Naive thymus-derived CD4-positive, alpha-beta T cell (primary cell): ENCODE data around the gene CASTOR1. TPM values are rescaled to one million over a fixed set of nuclear protein-coding genes. Genes with fewer than 3 reads are reported as not detected.

Source experiments
- ATAC-seq: fragments of 150-1000 bp; cut with Tn5 transposase; 2 replicates; pipeline ENCODE4 v1.10.0; 2021; ENCODE audit warnings: mild to moderate bottlenecking, moderate library complexity
- CTCF ChIA-PET: fragments of 350-600 bp; sonication (Branson Sonifier 250); formaldehyde crosslinking; loops from one replicate; lab custom pipeline; 2021; ENCODE audit warnings: antibody characterized with exemption; lab: Charles Lee
- POLR2A ChIA-PET: fragments of 350-600 bp; sonication (Branson Sonifier 250); formaldehyde crosslinking; loops from one replicate; lab custom pipeline; 2021; ENCODE audit warnings: antibody characterized with exemption, inconsistent platforms; lab: Charles Lee
- DNase-seq, 9 donors: peaks; one replicate each; pipeline versions ENCODE4 v3.0.0 to v3.0.0-alpha.2; 2020 to 2022; ENCODE audit warnings: mixed read lengths in 1 of 9
- H3K27ac ChIP-seq: one replicate; pipeline ENCODE4 v1.7.0; 2013; ENCODE audit warnings: mild to moderate bottlenecking, low read depth, low read length, moderate library complexity
- H3K27me3 ChIP-seq, 2 donors: one replicate each; pipeline ENCODE4 v1.7.0; 2013; ENCODE audit warnings: low read length in 2 of 2, mild to moderate bottlenecking in 2 of 2, moderate library complexity in 2 of 2; ENCODE audit not compliant: control insufficient read depth in 2 of 2, insufficient read depth in 2 of 2
- H3K36me3 ChIP-seq, 3 experiments: 1 replicate in 2 of 3; 2 replicates in 1 of 3; pipeline ENCODE4 v1.7.0; 2013; ENCODE audit warnings: low read length in 3 of 3, mild to moderate bottlenecking in 3 of 3, moderate library complexity in 1 of 3; ENCODE audit not compliant: insufficient read depth in 3 of 3, control insufficient read depth in 2 of 3
- H3K4me1 ChIP-seq, 2 donors: one replicate each; pipeline ENCODE4 v1.7.0; 2013; ENCODE audit warnings: low read length in 2 of 2, mild to moderate bottlenecking in 2 of 2, moderate library complexity in 1 of 2; ENCODE audit not compliant: control insufficient read depth in 2 of 2, insufficient read depth in 2 of 2
- H3K4me3 ChIP-seq: 2 replicates; pipeline ENCODE4 v1.7.0; 2013; ENCODE audit warnings: mild to moderate bottlenecking, low read length
- H3K9me3 ChIP-seq, 3 experiments: 1 replicate in 2 of 3; 2 replicates in 1 of 3; pipeline ENCODE4 v1.7.0; 2013; ENCODE audit warnings: low read length in 3 of 3; ENCODE audit not compliant: control insufficient read depth in 2 of 3
- H3K27ac Mint-ChIP-seq, 9 donors: one replicate each; pipeline ENCODE4 v1.8.0; 2020 to 2022; ENCODE audit warnings: mixed read lengths in 9 of 9, mild to moderate bottlenecking in 8 of 9, moderate library complexity in 5 of 9, inconsistent platforms in 2 of 9
- H3K27me3 Mint-ChIP-seq, 5 donors: one replicate each; pipeline ENCODE4 v1.8.0; 2021 to 2022; ENCODE audit warnings: mixed read lengths in 5 of 5, mild to moderate bottlenecking in 1 of 5
- H3K36me3 Mint-ChIP-seq, 5 donors: one replicate each; pipeline ENCODE4 v1.8.0; 2020 to 2022; ENCODE audit warnings: mixed read lengths in 5 of 5, mild to moderate bottlenecking in 3 of 5, inconsistent platforms in 1 of 5
- H3K4me1 Mint-ChIP-seq, 7 donors: one replicate each; pipeline ENCODE4 v1.8.0; 2020 to 2022; ENCODE audit warnings: mixed read lengths in 7 of 7, mild to moderate bottlenecking in 3 of 7, inconsistent platforms in 1 of 7
- H3K4me3 Mint-ChIP-seq, 10 donors: one replicate each; pipeline ENCODE4 v1.8.0; 2020 to 2022; ENCODE audit warnings: mild to moderate bottlenecking in 10 of 10, mixed read lengths in 10 of 10, moderate library complexity in 6 of 10, inconsistent platforms in 2 of 10
- H3K9me3 Mint-ChIP-seq, 11 donors: one replicate each; pipeline ENCODE4 v1.8.0; 2020 to 2022; ENCODE audit warnings: mixed read lengths in 11 of 11, mild to moderate bottlenecking in 4 of 11, inconsistent platforms in 1 of 11, moderate library complexity in 1 of 11
- intact Hi-C, 2 donors: fragments of 100-400 bp; cut with micrococcal nuclease; formaldehyde crosslinking; loops; one replicate each; pipeline ENCODE4 v1.15.1; 2023
- polyA plus RNA-seq, 2 donors: library from polyadenylated mRNA; unstranded; fragments of 300-500 nt; fragmentation: Illumina TruSeq; gene quantifications; one replicate each; pipeline ENCODE4 v1.2.3, GENCODE V29; 2021
- total RNA-seq, 6 experiments: library from RNA in 5 of 6; stranded (reverse) in 5 of 6; gene quantifications; 1 replicate in 5 of 6; 2 replicates in 1 of 6; pipeline ENCODE4 v1.2.3 and lab custom pipeline; 2021 to 2026

The CASTOR1 gene
- total and polyA plus RNA-seq, 7 experiments from 2014 or later = 12.4 to 43.0 (median 19.0) TPM

GRCh38 chr22:30328466-30329049 is 39.3 kb upstream of the CASTOR1 start:
- no peaks in the 10 kb centered on the region for H3K9me3 Mint-ChIP-seq
- ChIA-PET CTCF (interaction anchor here (1.1 to 8.1 kb wide), 3 partner anchors 15 to 59 kb away, joined by 3 to 78 read pairs (median 4); partner anchors contain the start of genes CASTOR1 and RNF215), POLR2A (interaction anchor here (0.7 to 48.9 kb wide), 6 partner anchors 8 to 98 kb away, joined by 3 to 1265 read pairs (median 3); partner anchors contain the start of genes CASTOR1, CCDC157 and SF3A1)
- Histone ChIP-seq H3K4me1 (peaks cover 26 to 32% of the 10 kb centered on the region in 2 donors), H3K36me3 (peaks cover 0 to 37% (median 3%) of the 10 kb centered on the region in 3 experiments), H3K27ac (peak overlapping the region; percentile 78), H3K27me3 (no peaks in the 10 kb centered on the region), H3K4me3 (no peak overlapping the region), H3K9me3 (no peaks in the 10 kb centered on the region)
- H3K27ac Mint-ChIP-seq = peak overlapping the region in 7 of 9 donors; percentile 25 to 87 (median 51)
- peak overlapping the region in 4 of 10 donors; percentile 21 to 41 (median 30) for H3K4me3 Mint-ChIP-seq
- DNase-seq (no peak), ATAC-seq (no peak)
- peaks cover 27 to 51% (median 37%) of the 10 kb centered on the region in 7 donors for H3K4me1 Mint-ChIP-seq
- intact Hi-C loops = no loop called here
- H3K36me3 Mint-ChIP-seq = peaks cover 3 to 32% (median 15%) of the 10 kb centered on the region in 5 donors
- no peaks in the 10 kb centered on the region for H3K27me3 Mint-ChIP-seq

GRCh38 chr22:30327864-30328345 is 38.6 kb upstream of the CASTOR1 start:
- ChIA-PET CTCF (interaction anchor here (1.1 to 8.1 kb wide), 3 partner anchors 14 to 59 kb away, joined by 3 to 78 read pairs (median 4); partner anchors contain the start of genes CASTOR1 and RNF215), POLR2A (interaction anchor here (0.7 to 48.9 kb wide), 6 partner anchors 9 to 99 kb away, joined by 3 to 1265 read pairs (median 3); partner anchors contain the start of genes CASTOR1, CCDC157 and SF3A1)
- H3K9me3 Mint-ChIP-seq = no peaks in the 10 kb centered on the region
- DNase-seq (no peak), ATAC-seq (no peak)
- H3K27me3 Mint-ChIP-seq = no peaks in the 10 kb centered on the region
- H3K4me1 Mint-ChIP-seq = peaks cover 33 to 51% (median 44%) of the 10 kb centered on the region in 7 donors
- H3K4me3 Mint-ChIP-seq = peak overlapping the region in 7 of 10 donors; percentile 76 to 96 (median 87)
- H3K27ac Mint-ChIP-seq = peak overlapping the region in 8 of 9 donors; percentile 76 to 92 (median 88)
- Histone ChIP-seq H3K4me3 (peak overlapping the region; percentile 69), H3K4me1 (peaks cover 32 to 38% of the 10 kb centered on the region in 2 donors), H3K36me3 (peaks cover 0 to 30% (median 0%) of the 10 kb centered on the region in 3 experiments), H3K9me3 (no peaks in the 10 kb centered on the region), H3K27ac (peak overlapping the region; percentile 78), H3K27me3 (no peaks in the 10 kb centered on the region)
- peaks cover 3 to 35% (median 19%) of the 10 kb centered on the region in 5 donors for H3K36me3 Mint-ChIP-seq
- intact Hi-C loops = loop anchor here (1.0 to 2.0 kb wide), 8 partner anchors 9 to 62 kb away; partner anchors contain the start of genes OSM (in 2 of the 2), SF3A1 (in 2 of the 2), CASTOR1 (in 1 of the 2) and RNF215 (in 1 of the 2)

GRCh38 chr22:30326706-30327362 is 37.5 kb upstream of the CASTOR1 start, which contains the start of gene TBC1D10A:
TBC1D10A (minus strand) TSS chr22:30326941; CDS start chr22:30326881, 60 bp downstream.
- ATAC-seq (peak; percentile 97), DNase-seq (peak; percentile 87 to 93 (median 92))
- POLR2A ChIA-PET = interaction anchor here (0.5 to 48.9 kb wide), 5 partner anchors 9 to 83 kb away, joined by 3 to 1265 read pairs (median 10); partner anchors contain the start of genes CASTOR1, CCDC157, SEC14L2 and SF3A1
- Histone ChIP-seq H3K27me3 (no peaks in the 10 kb centered on the region), H3K9me3 (no peaks in the 10 kb centered on the region), H3K4me1 (peaks cover 43 to 49% of the 10 kb centered on the region in 2 donors), H3K27ac (peak within 1 kb of the TSS; percentile 78), H3K36me3 (peaks cover 0 to 21% (median 0%) of the 10 kb centered on the region in 3 experiments), H3K4me3 (peak within 1 kb of the TSS; percentile 83)
- Mint-ChIP-seq H3K9me3 (no peaks in the 10 kb centered on the region), H3K4me1 (peaks cover 37 to 55% (median 48%) of the 10 kb centered on the region in 7 donors), H3K27ac (peak within 1 kb of the TSS; percentile 82 to 94 (median 90)), H3K27me3 (no peaks in the 10 kb centered on the region), H3K36me3 (peaks cover 3 to 32% (median 19%) of the 10 kb centered on the region in 5 donors), H3K4me3 (peak within 1 kb of the TSS; percentile 87 to 96 (median 93))
- CTCF ChIA-PET = interaction anchor here (1.1 to 8.1 kb wide), 3 partner anchors 13 to 37 kb away, joined by 4 to 78 read pairs (median 4); partner anchors contain the start of gene CASTOR1
- intact Hi-C loops = loop anchor here (1.0 to 2.0 kb wide), 10 partner anchors 8 to 97 kb away; partner anchors contain the start of genes CASTOR1 (in 2 of the 2), OSM (in 2 of the 2), RNF215 (in 2 of the 2) and SF3A1 (in 2 of the 2)

DNA sequence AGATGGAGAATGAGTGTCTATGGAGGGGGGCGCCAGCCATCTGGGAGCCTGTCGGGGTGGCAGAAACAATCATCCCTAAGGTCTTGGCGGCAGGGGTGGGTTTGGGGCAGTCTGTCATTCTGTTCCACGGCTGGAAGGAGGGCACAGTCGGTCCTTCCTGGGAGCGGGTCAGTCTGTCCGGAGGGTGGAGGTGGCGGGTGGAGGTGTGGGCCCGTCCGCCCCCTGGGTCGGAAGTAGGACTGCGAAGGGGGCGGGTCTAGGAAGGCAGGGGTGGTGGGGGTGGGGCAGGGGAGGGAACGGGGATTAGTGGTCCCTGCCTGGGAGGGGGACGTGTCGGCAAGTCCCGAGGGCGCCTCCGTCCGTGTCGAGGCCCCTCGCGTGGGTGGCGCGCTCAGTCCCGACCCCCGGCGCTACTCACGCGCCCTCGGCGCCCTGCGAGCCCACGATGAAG is 37.0 kb upstream of the CASTOR1 start:
- peak overlapping the region; percentile 83 for H3K4me3 ChIP-seq
- peak; percentile 15 for ATAC-seq
- H3K27me3 ChIP-seq = no peaks in the 10 kb centered on the region
- no peaks in the 10 kb centered on the region for H3K9me3 ChIP-seq
- CTCF ChIA-PET = interaction anchor here (0.7 to 8.1 kb wide), 4 partner anchors 25 to 219 kb away, joined by 3 to 78 read pairs (median 4); partner anchors contain the start of gene CASTOR1
- peaks cover 43 to 61% (median 54%) of the 10 kb centered on the region in 7 donors for H3K4me1 Mint-ChIP-seq
- no peaks in the 10 kb centered on the region for H3K27me3 Mint-ChIP-seq
- no peaks in the 10 kb centered on the region for H3K9me3 Mint-ChIP-seq
- POLR2A ChIA-PET = interaction anchor here (0.5 to 48.9 kb wide), 6 partner anchors 10 to 83 kb away, joined by 3 to 1265 read pairs (median 8); partner anchors contain the start of genes CASTOR1, CCDC157, SEC14L2 and SF3A1
- H3K4me3 Mint-ChIP-seq = peak overlapping the region; percentile 87 to 96 (median 93)
- peaks cover 3 to 31% (median 18%) of the 10 kb centered on the region in 5 donors for H3K36me3 Mint-ChIP-seq
- H3K27ac Mint-ChIP-seq = peak overlapping the region; percentile 81 to 93 (median 89)
- peaks cover 48 to 55% of the 10 kb centered on the region in 2 donors for H3K4me1 ChIP-seq
- peak overlapping the region; percentile 78 for H3K27ac ChIP-seq
- intact Hi-C loops = loop anchor here (1.0 to 2.0 kb wide), 7 partner anchors 17 to 98 kb away; partner anchors contain the start of genes RNF215 (in 2 of the 2), CASTOR1 (in 1 of the 2) and OSM (in 1 of the 2)
- H3K36me3 ChIP-seq = peaks cover 0 to 24% (median 0%) of the 10 kb centered on the region in 3 experiments
- DNase-seq = peak in 1 of 9 donors; percentile 40

DNA sequence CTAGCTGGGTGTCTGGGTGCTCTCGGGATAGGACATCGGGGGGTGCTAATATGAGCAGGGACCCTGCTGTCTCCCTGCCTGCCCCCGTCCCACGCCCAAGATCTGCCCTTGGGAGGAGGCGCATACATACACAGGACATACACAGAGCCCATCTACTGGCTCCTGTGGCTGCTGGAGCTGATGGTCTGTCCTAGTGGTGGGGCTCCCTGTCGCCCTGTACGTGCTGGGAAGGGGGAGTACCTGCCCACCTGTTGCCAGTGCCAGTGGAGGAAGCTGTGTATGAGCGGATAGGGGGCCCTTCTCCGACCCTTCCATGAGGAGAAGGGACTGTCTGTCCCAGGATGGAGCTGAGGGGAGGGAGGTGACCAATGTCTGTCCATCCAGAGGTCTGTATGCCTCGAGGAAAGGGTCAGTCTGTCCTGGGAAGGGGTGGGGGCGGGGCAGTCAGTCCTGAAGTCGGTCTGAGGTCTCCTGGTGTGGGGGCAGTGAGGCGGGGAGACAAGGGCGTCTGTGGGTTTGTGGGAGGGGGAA is 36.5 kb upstream of the CASTOR1 start:
- peak overlapping the region; percentile 81 to 93 (median 89) for H3K27ac Mint-ChIP-seq
- DNase-seq (no peak), ATAC-seq (no peak)
- intact Hi-C loops = loop anchor here (1.0 to 2.0 kb wide), 7 partner anchors 17 to 99 kb away; partner anchors contain the start of genes RNF215 (in 2 of the 2), CASTOR1 (in 1 of the 2) and OSM (in 1 of the 2)
- peaks cover 0 to 27% (median 2%) of the 10 kb centered on the region in 3 experiments for H3K36me3 ChIP-seq
- peak overlapping the region; percentile 78 for H3K27ac ChIP-seq
- H3K9me3 Mint-ChIP-seq = no peaks in the 10 kb centered on the region
- peaks cover 48 to 66% (median 59%) of the 10 kb centered on the region in 7 donors for H3K4me1 Mint-ChIP-seq
- peaks cover 53 to 59% of the 10 kb centered on the region in 2 donors for H3K4me1 ChIP-seq
- CTCF ChIA-PET = interaction anchor here (0.7 to 8.1 kb wide), 3 partner anchors 36 to 218 kb away, joined by 3 to 78 read pairs (median 4); partner anchors contain the start of gene CASTOR1
- no peaks in the 10 kb centered on the region for H3K9me3 ChIP-seq
- POLR2A ChIA-PET = interaction anchor here (0.6 to 48.9 kb wide), 7 partner anchors 10 to 101 kb away, joined by 3 to 1265 read pairs (median 5); partner anchors contain the start of genes CASTOR1, CCDC157, RNF215 and SF3A1
- H3K4me3 ChIP-seq = peak overlapping the region; percentile 83
- peaks cover 3 to 30% (median 20%) of the 10 kb centered on the region in 5 donors for H3K36me3 Mint-ChIP-seq
- H3K27me3 Mint-ChIP-seq = no peaks in the 10 kb centered on the region
- peak overlapping the region; percentile 87 to 96 (median 93) for H3K4me3 Mint-ChIP-seq
- no peaks in the 10 kb centered on the region for H3K27me3 ChIP-seq
